DOHH2 (cell line): ENCODE measurements around the gene LTB4R.

Experiments
- H3F3A ChIP-seq: fragments of 200-600 bp; sonication (generic), shearing (Covaris generic); 2 replicates; pipeline ENCODE4 v1.6.0; 2016; ENCODE audit warnings: antibody characterized with exemption, mild to moderate bottlenecking; ENCODE audit not compliant: control insufficient read depth, insufficient read depth
- H3K27ac ChIP-seq: fragments of 200-600 bp; sonication (generic); 2 replicates; pipeline ENCODE4 v1.5.1; 2014; ENCODE audit warnings: low read depth, mild to moderate bottlenecking, low read length, moderate library complexity
- H3K27me3 ChIP-seq: fragments of 200-600 bp; sonication (generic); 2 replicates; pipeline ENCODE4 v1.6.1; 2014; ENCODE audit warnings: mild to moderate bottlenecking, low read length, mixed read lengths; ENCODE audit not compliant: control insufficient read depth
- H3K36me3 ChIP-seq: fragments of 200-600 bp; sonication (generic); 2 replicates; pipeline ENCODE4 v1.6.1; 2014; ENCODE audit warnings: mild to moderate bottlenecking, low read length, moderate library complexity, mixed read lengths; ENCODE audit not compliant: control insufficient read depth
- H3K4me1 ChIP-seq: fragments of 200-600 bp; sonication (generic); 2 replicates; pipeline ENCODE4 v1.6.1; 2014; ENCODE audit warnings: mild to moderate bottlenecking, low read length, mixed read lengths; ENCODE audit not compliant: control insufficient read depth
- H3K4me2 ChIP-seq: fragments of 200-600 bp; sonication (generic); 2 replicates; pipeline ENCODE4 v1.6.0; 2014; ENCODE audit warnings: mild to moderate bottlenecking, low read length, moderate library complexity
- H3K4me3 ChIP-seq: fragments of 200-600 bp; sonication (generic); 2 replicates; pipeline ENCODE4 v1.5.1; 2014; ENCODE audit warnings: mild to moderate bottlenecking, low read length, mixed read lengths
- H3K79me2 ChIP-seq: fragments of 200-600 bp; sonication (generic); 2 replicates; pipeline ENCODE4 v1.6.1; 2014; ENCODE audit warnings: mild to moderate bottlenecking, low read length, mixed read lengths; ENCODE audit not compliant: control insufficient read depth
- H3K9me2 ChIP-seq: fragments of 200-600 bp; sonication (generic); replicated peaks from 2 replicates; pipeline ENCODE4 v1.6.1; 2014; ENCODE audit warnings: mild to moderate bottlenecking, low read length, mixed read lengths; ENCODE audit not compliant: control insufficient read depth
- H3K9me3 ChIP-seq: fragments of 200-600 bp; sonication (generic); 2 replicates; pipeline ENCODE4 v1.6.1; 2014; ENCODE audit warnings: antibody characterized with exemption, low read length, mixed read lengths; ENCODE audit not compliant: control insufficient read depth, insufficient read depth
- H4K20me1 ChIP-seq: fragments of 200-600 bp; sonication (generic); 2 replicates; pipeline ENCODE4 v1.6.0; 2014; ENCODE audit warnings: low read depth, mild to moderate bottlenecking, antibody characterized with exemption, low read length, moderate library complexity; ENCODE audit not compliant: control insufficient read depth, insufficient read depth
- EZH2phosphoT487 ChIP-seq: fragments of 200-600 bp; sonication (generic); IDR thresholded peaks from 2 replicates; pipeline ENCODE4 v1.6.1; 2017; ENCODE audit warnings: borderline replicate concordance, mild to moderate bottlenecking, antibody characterized with exemption, low read length, moderate library complexity, mixed read lengths
- TF ChIP-seq, protein P1 (sequence below): fragments of 200-600 bp; sonication (generic); IDR thresholded peaks from one replicate; pipeline ENCODE4 v1.5.1; 2014; ENCODE audit warnings: antibody characterized with exemption, mild to moderate bottlenecking, low read depth, low read length; ENCODE audit not compliant: poor library complexity, severe bottlenecking

The LTB4R gene

DNA sequence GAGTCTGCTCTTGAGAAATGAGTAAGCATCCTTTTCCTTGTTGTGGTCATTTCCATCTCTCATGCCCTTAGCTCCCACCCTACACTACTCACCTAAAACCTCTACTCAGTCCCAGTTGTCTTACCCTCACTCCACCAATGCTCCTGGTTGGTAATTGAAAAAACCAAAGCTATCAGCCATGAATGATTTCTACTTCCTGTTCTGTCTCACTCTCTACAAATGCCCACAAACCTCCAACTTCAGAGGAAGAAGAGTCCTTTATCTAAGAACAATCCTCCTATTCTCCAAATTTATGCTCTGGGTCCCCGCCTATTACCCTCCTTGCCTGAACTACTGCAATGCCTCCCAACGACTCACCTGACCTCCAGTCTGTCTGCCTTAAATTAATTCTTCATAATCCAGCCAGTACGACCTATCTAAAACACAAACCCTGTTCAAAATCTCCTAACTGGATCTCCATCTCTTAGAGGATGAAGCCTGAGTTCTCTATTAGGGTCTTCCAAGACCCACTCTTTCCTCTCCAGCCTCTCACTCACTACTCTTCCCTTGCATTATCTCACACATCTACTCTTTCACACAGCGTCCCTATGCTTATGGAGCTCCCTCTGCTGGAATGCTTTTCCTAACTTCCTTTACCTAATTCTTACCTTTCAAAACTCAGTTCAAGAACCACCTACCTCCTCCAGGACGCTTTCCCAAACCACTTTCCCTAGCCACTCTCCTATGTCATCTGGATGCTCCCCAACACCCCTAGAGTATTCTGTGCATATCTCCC is 13.9 kb upstream of the LTB4R start:
- H3K9me3 ChIP-seq = no peaks in the 10 kb centered on the region
- no peaks in the 10 kb centered on the region; the same call in 1 of the 2 replicates for H4K20me1 ChIP-seq
- no peak overlapping the region for H3K27ac ChIP-seq
- H3K27me3 ChIP-seq = no peaks in the 10 kb centered on the region
- peak overlapping the region; percentile 32; the same call in 1 of the 2 replicates for H3K4me2 ChIP-seq
- H3F3A ChIP-seq = 0 out of 2 replicates have a peak, but pooled peaks cover 3% of the 10 kb centered on the region
- no peak for TF ChIP-seq EZH2phosphoT487
- TF ChIP-seq, protein P1, sequence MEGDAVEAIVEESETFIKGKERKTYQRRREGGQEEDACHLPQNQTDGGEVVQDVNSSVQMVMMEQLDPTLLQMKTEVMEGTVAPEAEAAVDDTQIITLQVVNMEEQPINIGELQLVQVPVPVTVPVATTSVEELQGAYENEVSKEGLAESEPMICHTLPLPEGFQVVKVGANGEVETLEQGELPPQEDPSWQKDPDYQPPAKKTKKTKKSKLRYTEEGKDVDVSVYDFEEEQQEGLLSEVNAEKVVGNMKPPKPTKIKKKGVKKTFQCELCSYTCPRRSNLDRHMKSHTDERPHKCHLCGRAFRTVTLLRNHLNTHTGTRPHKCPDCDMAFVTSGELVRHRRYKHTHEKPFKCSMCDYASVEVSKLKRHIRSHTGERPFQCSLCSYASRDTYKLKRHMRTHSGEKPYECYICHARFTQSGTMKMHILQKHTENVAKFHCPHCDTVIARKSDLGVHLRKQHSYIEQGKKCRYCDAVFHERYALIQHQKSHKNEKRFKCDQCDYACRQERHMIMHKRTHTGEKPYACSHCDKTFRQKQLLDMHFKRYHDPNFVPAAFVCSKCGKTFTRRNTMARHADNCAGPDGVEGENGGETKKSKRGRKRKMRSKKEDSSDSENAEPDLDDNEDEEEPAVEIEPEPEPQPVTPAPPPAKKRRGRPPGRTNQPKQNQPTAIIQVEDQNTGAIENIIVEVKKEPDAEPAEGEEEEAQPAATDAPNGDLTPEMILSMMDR = peak; percentile 57
- H3K36me3 ChIP-seq = peaks cover 41% of the 10 kb centered on the region
- H3K4me3 ChIP-seq = no peak overlapping the region
- H3K4me1 ChIP-seq = peaks cover 32% of the 10 kb centered on the region
- peaks cover 34% of the 10 kb centered on the region for H3K79me2 ChIP-seq
- no peaks in the 10 kb centered on the region for H3K9me2 ChIP-seq

DNA sequence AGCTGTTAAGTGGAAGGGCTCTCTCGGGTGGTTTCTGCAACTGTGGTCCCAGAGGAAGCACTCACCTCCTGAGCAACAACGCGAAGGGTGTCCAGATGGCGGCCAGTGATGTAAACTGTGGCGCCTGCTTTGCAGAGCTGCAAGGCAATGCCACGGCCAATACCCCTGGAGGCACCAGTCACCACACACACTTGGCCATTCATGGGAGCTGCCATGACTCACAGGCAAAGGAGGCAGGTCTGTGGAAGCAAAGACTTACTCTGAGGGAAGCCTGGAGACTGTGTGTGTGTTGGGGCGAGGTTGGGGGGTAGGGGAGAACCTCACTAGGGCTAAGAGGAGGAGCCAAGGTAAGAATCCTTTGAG is 12.4 kb upstream of the LTB4R start:
- no peaks in the 10 kb centered on the region for H3K9me2 ChIP-seq
- 0 out of 2 replicates have a peak, but pooled peaks cover 3% of the 10 kb centered on the region for H3F3A ChIP-seq
- peak overlapping the region; percentile 87 for H3K4me3 ChIP-seq
- no peak for TF ChIP-seq EZH2phosphoT487
- TF ChIP-seq, protein P1 = no peak
- H3K27ac ChIP-seq = no peak overlapping the region
- peak overlapping the region; percentile 72 for H3K4me2 ChIP-seq
- H3K27me3 ChIP-seq = no peaks in the 10 kb centered on the region
- no peaks in the 10 kb centered on the region; the same call in 1 of the 2 replicates for H4K20me1 ChIP-seq
- H3K36me3 ChIP-seq = peaks cover 51% of the 10 kb centered on the region
- H3K79me2 ChIP-seq = peaks cover 34% of the 10 kb centered on the region
- no peaks in the 10 kb centered on the region for H3K9me3 ChIP-seq
- H3K4me1 ChIP-seq = peaks cover 32% of the 10 kb centered on the region

DNA sequence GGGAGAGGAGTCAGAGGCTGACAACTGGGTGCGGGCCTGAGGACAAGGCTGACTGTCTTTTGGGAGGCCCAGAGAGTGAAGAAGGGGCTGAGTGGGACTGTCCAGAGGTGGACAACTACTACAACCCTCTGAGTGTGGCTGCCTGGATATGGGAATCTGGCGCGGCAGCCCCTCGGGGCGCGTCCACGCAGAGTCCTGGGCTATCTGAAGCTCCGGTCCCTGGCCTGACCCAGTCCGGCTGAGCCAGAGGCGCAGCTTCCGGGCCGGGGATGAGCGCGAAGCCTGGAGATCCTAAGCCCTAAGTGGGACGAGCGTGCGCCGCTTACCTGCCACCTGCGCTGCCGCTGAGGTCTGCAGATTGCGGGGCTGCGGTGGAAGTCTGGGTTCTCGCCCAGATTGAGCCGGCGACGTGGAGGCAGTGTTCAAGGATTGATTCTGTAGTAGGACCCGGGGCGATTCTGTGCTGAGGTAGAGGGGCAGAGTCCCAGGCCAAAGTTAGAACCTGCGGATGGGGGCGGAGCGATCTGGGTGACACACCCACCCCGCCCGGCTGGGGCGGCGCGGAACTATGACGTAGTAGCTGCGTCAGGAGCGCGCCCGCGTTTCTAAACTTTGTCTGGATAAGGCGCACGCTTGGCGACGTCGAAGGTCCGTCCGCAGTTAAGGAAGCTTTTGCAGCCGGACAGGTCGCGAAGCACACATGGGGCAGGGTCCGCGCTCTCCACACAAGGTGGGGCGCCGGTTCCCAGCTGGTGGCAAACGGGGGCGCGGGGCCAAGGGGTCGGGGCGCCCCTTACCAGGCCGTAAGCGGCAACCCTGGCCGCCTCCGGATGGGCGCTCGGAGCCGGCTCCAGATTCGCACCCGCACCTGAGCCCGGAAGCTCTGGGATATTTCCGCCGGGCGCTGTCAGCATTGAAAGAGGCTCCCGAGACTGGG is 11.8 kb upstream of the LTB4R start, which contains the start of the genes DHRS1 and NOP9:
TSS of gene DHRS1 (minus strand) at position 526 of the 937 bp plus-strand sequence. CDS start 674 bp downstream, outside the sequence.
TSS of gene NOP9 (plus strand) at position 596 of the 937 bp plus-strand sequence. CDS start at position 701, 105 bp downstream.
- TF ChIP-seq EZH2phosphoT487 = no peak
- TF ChIP-seq, protein P1 = no peak
- H3F3A ChIP-seq = 0 out of 2 replicates have a peak, but pooled peaks cover 3% of the 10 kb centered on the region
- H3K36me3 ChIP-seq = peaks cover 57% of the 10 kb centered on the region
- peak within 1 kb of the TSS; percentile 72 for H3K4me2 ChIP-seq
- H3K27ac ChIP-seq = peak within 1 kb of the TSS; percentile 31; the same call in 1 of the 2 replicates
- H3K4me1 ChIP-seq = peaks cover 32% of the 10 kb centered on the region
- H4K20me1 ChIP-seq = no peaks in the 10 kb centered on the region; the same call in 1 of the 2 replicates
- H3K9me3 ChIP-seq = no peaks in the 10 kb centered on the region
- H3K79me2 ChIP-seq = peaks cover 34% of the 10 kb centered on the region
- H3K4me3 ChIP-seq = peak within 1 kb of the TSS; percentile 87
- no peaks in the 10 kb centered on the region for H3K27me3 ChIP-seq
- H3K9me2 ChIP-seq = no peaks in the 10 kb centered on the region
